Measurements from ENCODE around the gene VANGL2. TPM values are rescaled to one million over a fixed set of nuclear protein-coding genes. Genes with fewer than 3 reads are reported as not detected.
A peak's percentile ranks its signal among the peaks of the same experiment; 100 is the strongest.

VANGL2 gene
- total and polyA plus RNA-seq, 2 of the 8 experiments (the other 6 are each of a cell fraction or from before 2014, with no cell fraction given): 62.5 to 118 TPM

DNA sequence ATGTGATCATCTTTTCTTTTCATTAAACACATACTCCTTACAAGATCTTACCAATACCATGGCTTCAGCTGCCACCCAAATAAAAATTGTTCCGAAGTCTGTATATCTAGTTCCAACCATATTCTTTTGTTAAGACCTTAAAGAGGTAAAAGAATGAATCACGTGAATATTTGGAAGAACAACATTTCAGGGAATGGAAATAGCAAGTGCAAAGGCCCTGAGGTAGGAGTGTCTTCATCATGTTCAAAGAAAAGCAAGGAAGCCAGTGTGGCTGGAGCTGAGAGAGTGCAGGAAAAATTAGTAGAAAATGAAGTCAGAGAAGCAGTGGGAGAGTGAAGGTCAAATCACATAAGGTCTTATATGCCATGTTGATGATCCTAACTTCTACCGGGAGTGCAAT, 71.7 kb downstream of the VANGL2 start:
- no peaks in the 10 kb centered on the region for H4K20me1 ChIP-seq (replicated peaks in 1 of 2; ENCODE audit: control insufficient read depth in 1 of 2, insufficient read depth in 2 of 2, low read length in 2 of 2)
- H3K9me3 ChIP-seq (ENCODE audit: insufficient read depth in 2 of 2, low read depth in 1 of 2, low read length in 1 of 2): no peaks in the 10 kb centered on the region
- H3K36me3 ChIP-seq (ENCODE audit: control insufficient read depth in 2 of 4, insufficient read depth in 4 of 4, low read length in 3 of 4): no peaks in the 10 kb centered on the region
- H3K18ac ChIP-seq (ENCODE audit: extremely low read depth, low read length): no peak overlapping the region
- CTCF ChIA-PET (ENCODE audit: partially characterized antibody): interaction anchor here (0.6 kb wide), 1 partner anchor 42 kb away, joined by 3 read pairs; no protein-coding TSS in a partner anchor
- no peak overlapping the region for H3K56ac ChIP-seq (replicated peaks; ENCODE audit: insufficient read length, low read depth, low read length)
- POLR2A ChIA-PET (ENCODE audit: partially characterized antibody): no interaction called here
- H2BK120ac ChIP-seq (replicated peaks; ENCODE audit: low read depth, low read length): no peak overlapping the region
- no peaks in the 10 kb centered on the region for H3K79me1 ChIP-seq (ENCODE audit: low read depth, low read length)
- H3K23me2 ChIP-seq (ENCODE audit: low read depth, low read length): no peaks in the 10 kb centered on the region; the same call in 1 of the 2 replicates
- no peak overlapping the region for H4K91ac ChIP-seq (replicated peaks; ENCODE audit: insufficient read length, low read length)
- no peak overlapping the region for H3K4me2 ChIP-seq (ENCODE audit: insufficient read depth in 1 of 2, low read depth in 2 of 2, low read length in 2 of 2)
- H2AK5ac ChIP-seq (ENCODE audit: low read depth, low read length): no peak overlapping the region
- no peaks in the 10 kb centered on the region for H3K4me1 ChIP-seq (replicated peaks in 1 of 4; ENCODE audit: control insufficient read depth in 3 of 4, insufficient read depth in 4 of 4, low read length in 3 of 4)
- H3K4ac ChIP-seq (replicated peaks; ENCODE audit: insufficient read length, low read depth, low read length): no peak overlapping the region
- no peak overlapping the region for H2BK5ac ChIP-seq (ENCODE audit: low read depth, low read length)
- WGBS, 2 experiments (ENCODE audit: extremely low coverage in 1 of 2, insufficient coverage in 1 of 2, insufficient read length in 1 of 2, insufficient replicate concordance in 2 of 2, low coverage in 1 of 2, low lambda C conversion rate in 2 of 2, missing lambda C conversion rate in 1 of 2): 95% methylated on average over 3 of the region's 3 CpGs; no CpG with 5 or more reads in 1 of the 2 experiments
- no peak overlapping the region for H2BK15ac ChIP-seq (ENCODE audit: low read length)
- peaks cover 0 to 1% (median 0%) of the 10 kb centered on the region in 4 experiments; a peak in 1 of 7 replicates for H3K27me3 ChIP-seq (replicated peaks in 1 of 4; ENCODE audit: control insufficient read depth in 3 of 4, extremely low read depth in 1 of 4, insufficient read depth in 3 of 4, low read length in 3 of 4)
- H3K4me3 ChIP-seq (ENCODE audit: extremely low read depth in 1 of 4, insufficient read depth in 2 of 4, low read depth in 3 of 4, low read length in 4 of 4): no peak overlapping the region
- no peak overlapping the region for H4K5ac ChIP-seq (ENCODE audit: insufficient read length, low read depth, low read length)
- H2AFZ ChIP-seq (ENCODE audit: low read length): no peak overlapping the region
- H3K23ac ChIP-seq (ENCODE audit: insufficient read length): no peak overlapping the region
- TF ChIP-seq ZNF274 (IDR thresholded peaks at IDR 0.05; ENCODE audit: borderline replicate concordance, extremely low read depth, low read length) (no peak), KDM1A (IDR thresholded peaks at IDR 0.05; ENCODE audit: borderline replicate concordance, low read length) (no peak), RXRA (IDR thresholded peaks at IDR 0.05; ENCODE audit: insufficient read depth, low read depth, low read length) (no peak), POLR2A (IDR thresholded peaks at IDR 0.05; ENCODE audit: control extremely low read depth in 1 of 2, low read depth in 2 of 2, low read length in 2 of 2) (no peak), CHD2 (IDR thresholded peaks at IDR 0.05; ENCODE audit: low read length) (no peak), SRF (IDR thresholded peaks at IDR 0.05; ENCODE audit: low read depth, low read length) (no peak), POLR2AphosphoS5 (IDR thresholded peaks at IDR 0.05; ENCODE audit: low read depth, low read length) (no peak), BRCA1 (IDR thresholded peaks at IDR 0.05; ENCODE audit: low read depth, low read length) (no peak), RBBP5 (IDR thresholded peaks at IDR 0.05; ENCODE audit: borderline replicate concordance, low read depth, low read length) (no peak)
- TF ChIP-seq, protein P1, sequence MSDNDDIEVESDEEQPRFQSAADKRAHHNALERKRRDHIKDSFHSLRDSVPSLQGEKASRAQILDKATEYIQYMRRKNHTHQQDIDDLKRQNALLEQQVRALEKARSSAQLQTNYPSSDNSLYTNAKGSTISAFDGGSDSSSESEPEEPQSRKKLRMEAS (IDR thresholded peaks at IDR 0.05): no peak
- H2BK20ac ChIP-seq (ENCODE audit: low read length): no peak overlapping the region
- H3K27ac ChIP-seq (ENCODE audit: low read depth, low read length): no peak overlapping the region
- H3K79me2 ChIP-seq (ENCODE audit: control insufficient read depth in 1 of 2, insufficient read depth in 2 of 2, low read length in 2 of 2): no peaks in the 10 kb centered on the region
- no peak overlapping the region for H3K9ac ChIP-seq (replicated peaks in 1 of 4; ENCODE audit: extremely low read depth in 1 of 4, low read depth in 3 of 4, low read length in 3 of 4)
- H3K14ac ChIP-seq (ENCODE audit: insufficient read length): no peak overlapping the region
- DNase-seq (ENCODE audit: low read depth in 1 of 2, low spot score in 2 of 2) (no peak), FAIRE-seq (peak; percentile 42)
- H4K8ac ChIP-seq (ENCODE audit: extremely low read depth, insufficient read depth, low read length): no peak overlapping the region
- H2BK12ac ChIP-seq (ENCODE audit: low read depth, low read length): no peak overlapping the region
